ENCODE results near the gene CENATAC. TPM values are rescaled to one million over a fixed set of nuclear protein-coding genes. Genes with fewer than 3 reads are reported as not detected.

The CENATAC gene
- total and polyA plus RNA-seq, 9 of the 15 experiments (the other 6 are each of a cell fraction or from before 2014, with no cell fraction given): 2.4 to 25.5 (median 13.7) TPM

- TF ChIP-seq PRDM10 (IDR thresholded peaks at IDR 0.05; ENCODE audit: partially characterized antibody) (peak; percentile 67), ATF7 (IDR thresholded peaks at IDR 0.05) (peak; percentile 48; the same call in 1 of the 2 replicates), TRIM28 (IDR thresholded peaks at IDR 0.05) (0 out of 2 replicates have a peak, but pooled peaks have one; percentile 52), NRF1 (conservative IDR thresholded peaks at IDR 0.05 in 1 of 2, IDR thresholded peaks at IDR 0.05 in 1 of 2) (peak in 1 of 2 experiments; percentile 20; a peak in 1 of 4 replicates), NCOR1 (IDR thresholded peaks at IDR 0.05) (0 out of 2 replicates have a peak, but pooled peaks have one; percentile 20), PHB (CRISPR knock-in tag; IDR thresholded peaks at IDR 0.05) (no peak), SP1 (CRISPR knock-in tag; IDR thresholded peaks at IDR 0.05) (peak; percentile 60; the same call in 1 of the 2 replicates), ESRRA (IDR thresholded peaks at IDR 0.05; ENCODE audit: borderline replicate concordance, low read depth) (peak; percentile 40; the same call in 1 of the 2 replicates), NUFIP1 (IDR thresholded peaks at IDR 0.05; ENCODE audit: partially characterized antibody) (no peak), AFF1 (IDR thresholded peaks at IDR 0.05; ENCODE audit: low read depth in 1 of 2, partially characterized antibody in 2 of 2) (peak in 1 of 2 experiments; percentile 36), CREM (IDR thresholded peaks at IDR 0.05; ENCODE audit: low read depth) (0 out of 2 replicates have a peak, but pooled peaks have one; percentile 7), PYGO2 (tag; IDR thresholded peaks at IDR 0.05) (no peak), MAZ (CRISPR knock-in tag; conservative IDR thresholded peaks at IDR 0.05 in 1 of 2, IDR thresholded peaks at IDR 0.05 in 1 of 2) (0 out of 4 replicates have a peak, but pooled peaks of 1 of the 2 experiments have one; percentile 18), TCF3 (CRISPR knock-in tag; IDR thresholded peaks at IDR 0.05) (0 out of 2 replicates have a peak, but pooled peaks have one; percentile 16), ATF3 (IDR thresholded peaks at IDR 0.05) (peak; percentile 36; the same call in 1 of the 2 replicates), ATF3 (CRISPR knock-in tag; conservative IDR thresholded peaks at IDR 0.05) (no peak), ZNF316 (IDR thresholded peaks at IDR 0.05) (peak; percentile 84), NFIC (IDR thresholded peaks at IDR 0.05) (peak; percentile 98), CBX1 (IDR thresholded peaks at IDR 0.05; ENCODE audit: low read depth) (0 out of 2 replicates have a peak, but pooled peaks have one; percentile 59), EP400 (IDR thresholded peaks at IDR 0.05) (peak; percentile 40; the same call in 1 of the 2 replicates), CEBPB (tag; IDR thresholded peaks at IDR 0.05) (peak; percentile 31; the same call in 1 of the 2 replicates)
Measured at GRCh38 chr11:119062779-119063178, 64.8 kb downstream of the CENATAC start (continued).
